Activated T-cell treated with anti-CD3 and anti-CD28 coated beads, Interleukin-2, amount 50 U/mL, for 1 hour (primary cell): ENCODE results near the gene OPRL1.
"Not testable (repeated sequence)": the region's sequence is repeated elsewhere in the genome, so short reads cannot be mapped to it uniquely, and the experiment has no call there.

Experiments
- DNase-seq: peaks from one replicate; pipeline ENCODE4 v3.0.0-alpha.2; 2020

The OPRL1 gene

GRCh38 chr20:64121586-64121985 lies 41.7 kb downstream of the OPRL1 start:
- DNase-seq: no peak

GRCh38 chr20:64122927-64123326 lies 43.0 kb downstream of the OPRL1 start:
- not testable (repeated sequence) for DNase-seq

- not testable (repeated sequence) for DNase-seq
Measured at GRCh38 chr20:64123517-64123916, 43.6 kb downstream of the OPRL1 start.

GRCh38 chr20:64129146-64129782 lies 49.4 kb downstream of the OPRL1 start:
- DNase-seq: no peak

GRCh38 chr20:64130271-64130670 lies 50.4 kb downstream of the OPRL1 start:
- no peak for DNase-seq

GRCh38 chr20:64130876-64131275 lies 51.0 kb downstream of the OPRL1 start:
- DNase-seq: no peak

GRCh38 chr20:64131406-64131805 lies 51.5 kb downstream of the OPRL1 start:
- no peak for DNase-seq

- no peak for DNase-seq
Measured at GRCh38 chr20:64133951-64134407, 54.1 kb downstream of the OPRL1 start.

- not testable (repeated sequence) for DNase-seq
Measured at GRCh38 chr20:64134744-64135143, 54.9 kb downstream of the OPRL1 start.

GRCh38 chr20:64136004-64136710 lies 56.3 kb downstream of the OPRL1 start:
- DNase-seq: no peak

- no peak for DNase-seq
Measured at GRCh38 chr20:64137598-64138031, 57.7 kb downstream of the OPRL1 start.

GRCh38 chr20:64138276-64138815 lies 58.5 kb downstream of the OPRL1 start:
- DNase-seq: no peak

GRCh38 chr20:64139199-64140060 lies 59.5 kb downstream of the OPRL1 start:
- DNase-seq: no peak

- no peak for DNase-seq
Measured at GRCh38 chr20:64140061-64140931, 60.4 kb downstream of the OPRL1 start.

GRCh38 chr20:64140956-64141355 lies 61.1 kb downstream of the OPRL1 start:
- no peak for DNase-seq

GRCh38 chr20:64142590-64142989 lies 62.7 kb downstream of the OPRL1 start:
- DNase-seq: no peak

- no peak for DNase-seq
Measured at GRCh38 chr20:64143018-64143801, 63.3 kb downstream of the OPRL1 start.

- no peak for DNase-seq
Measured at GRCh38 chr20:64144144-64144912, 64.4 kb downstream of the OPRL1 start.

GRCh38 chr20:64145458-64146300 lies 65.8 kb downstream of the OPRL1 start:
- DNase-seq: no peak
